NCI-H748 (cell line): ENCODE data around the gene FLNA.
A peak's percentile ranks its signal among the peaks of the same experiment; 100 is the strongest.

Source experiments
- DNase-seq: peaks from one replicate; lab custom pipeline; 2025; ENCODE audit not compliant: unreplicated experiment; lab: John Stamatoyannopoulos, UW

FLNA gene

DNA sequence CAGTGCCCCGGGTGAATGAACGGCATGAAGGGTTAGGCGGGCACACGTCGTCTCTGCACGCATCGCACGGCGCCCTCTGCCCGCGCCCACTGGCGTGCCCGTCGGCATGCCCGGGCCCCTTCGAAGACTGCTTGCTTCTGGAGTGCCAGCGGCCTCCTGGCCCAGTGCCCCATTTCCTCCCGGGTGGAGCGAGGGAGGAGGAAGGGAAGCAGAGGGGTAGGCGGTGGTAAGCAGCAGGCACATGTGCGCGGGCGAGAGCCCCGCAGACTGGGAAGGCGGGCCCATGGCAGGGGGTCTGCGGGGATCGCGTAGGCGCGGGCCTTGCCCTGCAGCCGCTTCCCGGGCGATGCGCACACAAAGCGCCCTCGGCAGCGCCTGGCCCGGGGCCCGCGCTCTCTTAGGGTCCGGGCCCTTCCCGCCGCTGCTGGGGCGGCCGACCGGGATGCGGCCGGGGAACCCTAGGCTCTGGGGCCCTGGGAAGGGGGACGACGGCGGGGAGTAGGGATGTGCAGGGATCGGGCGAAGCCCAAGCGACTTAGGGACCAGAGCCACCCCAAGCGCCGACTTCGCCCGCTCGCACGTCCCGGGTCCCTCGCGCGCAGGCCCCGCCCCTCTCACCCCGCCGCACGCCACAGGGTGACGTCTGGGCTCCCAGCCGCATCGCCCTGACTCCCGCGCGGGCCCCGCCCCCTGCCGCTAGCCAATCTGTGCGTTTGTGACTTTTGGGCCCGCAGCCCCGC, 3.8 kb upstream of the FLNA start:
- peak; percentile 69 for DNase-seq

DNA sequence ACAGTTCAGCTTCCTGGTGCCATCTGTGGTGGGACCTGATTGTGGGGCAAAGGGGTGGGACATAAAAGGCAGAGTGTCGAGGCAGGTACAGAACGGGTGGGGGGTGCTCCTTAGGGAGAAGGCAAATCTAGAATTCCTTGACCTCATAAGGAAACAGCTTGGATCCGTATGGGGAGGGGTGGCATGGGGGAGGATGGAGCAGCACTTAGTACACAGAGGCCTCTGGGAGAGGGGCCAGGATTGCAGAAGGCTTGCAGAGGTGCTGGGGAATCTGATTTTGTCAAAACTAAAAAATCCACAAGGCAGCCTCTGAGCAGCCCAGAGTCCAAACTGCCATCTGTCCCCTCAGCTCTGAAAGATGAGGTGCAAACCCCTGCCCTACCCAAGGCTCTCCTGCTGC, 2.3 kb upstream of the FLNA start:
- DNase-seq: no peak

DNA sequence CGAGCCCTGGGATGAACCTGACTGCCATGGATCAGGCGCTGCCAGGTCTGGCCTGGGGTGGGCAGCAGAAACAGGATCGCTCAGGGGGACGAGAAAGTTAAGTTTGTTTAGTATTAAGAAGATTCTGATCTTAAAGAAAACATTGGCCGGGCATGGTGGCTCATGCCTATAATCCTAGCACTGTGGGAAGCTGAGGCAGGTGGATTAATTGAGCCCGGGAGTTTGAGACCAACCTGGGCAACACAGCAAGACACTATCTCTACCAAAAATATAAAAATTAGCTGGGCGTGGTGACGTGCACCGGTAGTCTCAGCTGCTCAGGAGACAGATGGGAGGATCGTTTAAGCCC, 696 bp upstream of the FLNA start:
- DNase-seq: no peak

DNA sequence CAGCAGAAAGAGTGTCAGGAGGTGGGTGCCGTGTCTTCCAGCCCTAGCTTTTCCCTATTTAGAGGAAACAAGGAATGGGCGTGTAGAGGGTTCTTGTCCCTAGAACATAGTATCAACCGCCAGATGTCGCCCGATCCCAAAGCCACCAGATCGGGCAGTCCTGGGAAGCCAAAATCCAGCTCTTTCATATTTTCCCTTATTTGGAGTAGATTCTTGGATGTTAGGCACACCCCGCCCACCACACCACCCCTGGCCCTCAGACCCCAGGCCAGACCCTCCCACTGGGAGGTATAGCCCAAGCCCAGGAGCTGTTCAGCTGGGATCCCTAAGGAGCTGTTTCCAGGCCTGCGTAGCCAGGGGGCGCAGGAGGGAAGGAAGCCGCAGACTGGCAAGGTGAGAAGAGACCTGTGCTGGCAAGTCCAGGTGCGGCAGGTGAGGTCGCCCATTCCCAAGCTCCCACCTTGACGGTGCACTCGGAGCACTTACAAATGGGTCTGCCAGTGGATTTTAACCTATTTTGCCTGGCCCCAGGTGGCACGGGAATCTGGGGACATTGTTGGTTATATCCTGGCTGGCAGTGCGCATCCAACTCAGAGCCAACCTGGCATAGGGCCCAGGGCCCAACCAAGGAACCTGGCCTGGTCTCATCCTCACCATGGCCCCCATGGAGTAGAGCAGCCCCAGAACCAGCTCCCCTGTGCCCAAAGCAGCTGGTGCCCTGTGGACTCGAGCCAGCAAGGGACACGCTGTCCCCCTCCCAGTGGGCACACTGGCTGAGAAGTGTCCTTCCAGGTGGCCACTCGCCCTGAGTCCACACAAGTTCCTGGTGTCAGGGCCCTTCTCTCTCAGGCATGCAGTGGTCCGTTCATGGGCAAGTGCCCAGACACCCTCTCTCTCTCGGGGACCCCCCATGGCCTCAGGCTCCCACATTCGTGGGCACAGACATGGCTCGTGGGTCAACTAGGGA, 811 bp downstream of the FLNA start:
- peak; percentile 87 for DNase-seq

DNA sequence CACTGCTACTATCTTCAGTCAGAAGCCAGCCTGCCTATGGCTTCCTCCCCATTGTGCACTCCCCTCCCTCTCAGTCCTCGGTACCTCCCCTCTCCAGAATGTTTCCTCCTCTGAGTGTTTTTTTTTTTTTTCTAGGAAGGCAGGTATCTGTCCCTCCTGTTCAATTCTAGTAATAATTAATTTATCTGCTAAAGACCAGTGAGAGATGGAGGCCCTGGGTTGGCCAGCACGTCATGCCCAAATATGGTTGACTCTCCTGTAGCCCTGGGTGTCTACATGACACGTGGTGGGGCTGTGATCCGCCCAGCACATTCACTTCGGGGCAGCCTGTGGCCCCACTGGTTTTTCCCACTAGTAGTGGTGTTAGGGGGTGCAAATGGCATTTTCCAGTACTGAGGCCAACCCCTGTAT, 1.8 kb downstream of the FLNA start:
- no peak for DNase-seq

DNA sequence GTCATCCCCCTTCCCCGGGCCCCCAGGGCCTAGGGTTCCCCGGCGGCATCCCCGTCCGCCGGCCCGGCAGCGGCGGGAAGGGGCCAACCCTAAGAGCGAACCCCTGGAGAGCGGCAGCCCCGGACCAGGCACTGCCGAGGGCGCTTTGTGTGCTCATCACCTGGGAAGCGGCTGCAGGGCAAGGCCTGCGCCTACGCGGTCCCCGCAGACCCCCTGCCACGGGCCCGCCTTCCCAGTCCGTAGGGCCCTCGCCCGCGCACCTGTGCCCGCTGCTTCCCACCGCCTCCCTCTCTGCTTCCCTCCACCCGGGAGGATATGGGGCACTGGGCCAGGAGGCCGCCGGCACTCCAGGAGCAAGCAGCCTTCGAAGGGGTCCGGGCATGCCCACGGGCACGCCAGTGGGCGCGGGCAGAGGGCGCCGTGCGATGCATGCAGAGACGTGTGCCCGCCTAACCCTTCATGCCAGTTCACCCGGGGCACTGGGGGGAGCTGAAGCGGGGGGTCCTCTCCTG, 2.6 kb downstream of the FLNA start:
- peak; percentile 39 for DNase-seq

DNA sequence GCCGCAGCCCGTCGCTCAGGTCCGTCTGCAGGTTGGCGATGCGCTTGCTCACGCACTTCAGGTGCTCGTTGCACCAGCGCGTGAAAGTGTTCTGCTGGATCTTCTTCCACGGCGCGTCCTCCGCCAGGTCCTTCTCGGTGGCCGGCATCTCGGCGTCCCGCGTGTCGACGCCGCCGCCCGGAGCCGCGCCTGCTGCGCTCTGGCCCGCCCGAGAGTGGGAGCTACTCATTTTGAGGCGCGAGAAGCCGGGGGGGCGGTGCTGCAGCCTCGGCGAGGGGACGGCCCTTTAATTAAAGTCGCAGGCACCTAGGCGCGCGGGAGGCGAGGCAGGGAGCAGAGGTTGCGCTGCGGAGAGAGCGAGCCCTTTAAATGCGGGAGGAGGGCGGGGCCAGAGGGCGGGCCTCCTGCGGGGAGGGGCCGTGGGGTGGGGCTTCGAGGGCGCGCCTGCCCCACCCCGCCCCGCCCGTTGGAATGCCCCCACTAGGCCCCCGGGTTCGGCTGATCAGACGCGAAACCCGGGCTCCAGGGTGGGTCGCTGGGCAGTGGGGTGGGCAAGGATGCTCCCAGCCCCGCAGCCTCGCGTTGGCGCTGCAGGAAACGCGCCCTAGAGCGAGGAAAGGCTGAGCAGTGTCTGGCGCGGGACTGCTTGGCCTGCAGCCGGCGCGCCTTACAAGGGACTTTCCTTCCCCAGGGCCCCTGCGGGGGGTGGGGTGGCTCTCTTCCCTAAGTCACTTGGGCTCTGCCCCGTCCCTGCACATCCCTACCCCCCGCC, 3.2 kb downstream of the FLNA start:
- peak; percentile 95 for DNase-seq

DNA sequence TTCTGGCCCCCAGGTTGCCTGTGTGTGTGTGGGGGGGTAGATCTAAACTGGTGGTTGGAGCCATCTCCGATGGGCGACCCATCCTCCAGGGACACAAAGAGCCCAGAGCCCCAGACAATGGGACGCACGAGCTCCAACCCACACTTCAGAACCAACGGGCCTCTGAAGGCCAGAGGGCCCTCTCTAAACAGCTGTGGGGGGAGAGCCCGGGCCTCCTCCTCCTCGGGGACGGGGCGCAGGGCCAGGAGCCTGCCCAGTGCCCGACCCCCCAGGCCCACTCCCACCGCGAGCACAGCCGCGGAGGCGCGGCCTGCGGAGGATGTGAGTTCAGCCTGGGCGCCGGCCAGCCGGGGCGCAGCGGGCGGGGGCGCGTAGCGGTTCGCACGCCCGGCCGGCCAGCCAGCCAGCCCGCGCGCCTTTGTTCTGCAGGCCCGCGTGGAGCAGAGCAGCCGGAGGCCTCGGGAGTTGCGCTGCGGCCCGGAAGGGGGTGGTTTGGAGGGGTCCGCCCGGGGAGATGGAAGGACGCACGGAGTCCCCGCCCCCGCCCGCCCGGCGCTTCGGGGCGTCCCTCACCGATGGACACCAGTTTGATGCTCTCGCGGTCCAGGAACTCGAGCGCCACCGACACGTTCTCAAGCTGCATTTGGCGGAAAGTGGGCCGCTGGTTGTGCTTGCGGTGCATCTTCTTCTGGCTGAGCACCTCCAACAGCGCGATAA, 4.0 kb downstream of the FLNA start:
- DNase-seq: peak; percentile 51

DNA sequence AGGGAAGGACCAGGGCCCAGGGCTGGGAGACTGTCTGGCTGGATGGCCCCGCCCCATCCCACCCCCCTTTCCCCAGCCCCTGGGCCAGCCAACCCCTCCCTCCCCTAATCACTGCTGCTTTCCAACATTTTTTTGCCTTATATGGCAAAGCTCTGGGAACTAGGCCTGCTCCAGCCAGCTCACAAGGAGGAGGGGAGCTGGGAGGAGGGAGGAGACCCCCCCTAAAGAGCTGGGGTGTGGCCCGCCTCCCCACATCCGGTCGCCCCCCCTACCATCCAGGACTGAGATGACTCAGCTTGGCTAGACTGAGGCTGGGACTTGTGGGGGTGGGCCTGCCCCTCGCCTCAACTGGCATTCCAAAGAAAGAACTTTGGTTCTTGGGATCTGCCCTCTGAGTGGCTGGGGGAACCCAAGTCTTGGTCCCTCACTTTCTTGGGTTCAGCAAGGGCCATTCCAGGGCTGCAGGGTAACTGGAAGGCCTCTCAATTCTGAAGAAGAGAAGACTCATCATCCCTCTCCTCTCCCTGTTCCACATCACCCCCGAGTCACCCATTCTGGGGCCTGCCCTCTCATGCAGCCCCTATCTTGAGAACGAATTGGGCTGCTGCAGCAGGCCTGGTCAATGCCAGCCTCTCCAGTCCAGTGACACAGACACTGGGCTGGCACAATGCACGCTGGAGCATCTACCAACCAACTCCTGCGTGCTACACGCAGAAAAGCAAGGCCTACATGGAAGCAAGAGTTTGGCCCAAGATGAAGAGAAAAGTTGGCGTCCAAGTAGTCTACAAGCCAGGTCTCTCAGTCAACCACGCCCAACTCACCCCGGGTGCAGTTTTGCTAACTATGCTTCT, 4.8 kb downstream of the FLNA start:
- peak; percentile 82 for DNase-seq

DNA sequence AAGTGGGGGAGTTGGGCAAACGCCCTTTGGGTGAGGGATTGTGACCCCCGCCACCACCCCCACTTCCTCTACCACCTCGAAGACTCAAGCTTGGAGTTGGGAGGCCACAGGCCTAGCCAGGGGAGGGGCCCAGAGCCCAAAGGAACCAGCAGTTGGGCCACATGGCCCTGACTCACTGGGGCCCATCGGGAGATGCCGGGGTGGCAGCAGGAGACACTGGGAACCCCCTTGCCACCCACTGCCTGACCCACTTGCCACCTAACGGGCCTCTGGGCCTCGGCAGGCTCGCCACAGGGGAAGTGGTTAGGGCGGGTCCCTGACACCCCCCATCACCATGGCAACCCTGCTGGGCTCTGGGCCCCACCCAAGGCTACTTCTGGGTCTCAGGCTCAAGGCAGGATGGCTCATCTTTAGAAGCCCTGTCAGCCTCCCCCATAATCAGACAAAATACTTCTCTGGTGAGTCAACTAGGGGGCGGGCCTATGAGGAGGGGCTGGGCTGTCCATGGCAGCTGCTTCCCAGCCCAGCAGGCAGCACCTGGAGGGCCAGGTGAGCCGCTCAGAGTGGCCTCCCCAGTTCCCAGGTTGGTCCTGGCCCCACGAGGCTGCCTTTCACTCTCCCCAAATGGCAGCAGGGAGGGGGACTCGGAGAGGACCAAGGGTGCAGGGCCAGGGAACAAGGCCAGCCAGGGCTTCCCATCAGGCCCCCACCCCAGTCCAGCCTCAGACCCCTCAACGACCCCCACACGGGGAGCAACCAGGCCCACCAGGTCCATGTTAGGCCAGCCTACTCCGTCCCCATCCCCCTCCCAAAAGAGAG, 5.6 kb downstream of the FLNA start:
- DNase-seq: peak; percentile 61

DNA sequence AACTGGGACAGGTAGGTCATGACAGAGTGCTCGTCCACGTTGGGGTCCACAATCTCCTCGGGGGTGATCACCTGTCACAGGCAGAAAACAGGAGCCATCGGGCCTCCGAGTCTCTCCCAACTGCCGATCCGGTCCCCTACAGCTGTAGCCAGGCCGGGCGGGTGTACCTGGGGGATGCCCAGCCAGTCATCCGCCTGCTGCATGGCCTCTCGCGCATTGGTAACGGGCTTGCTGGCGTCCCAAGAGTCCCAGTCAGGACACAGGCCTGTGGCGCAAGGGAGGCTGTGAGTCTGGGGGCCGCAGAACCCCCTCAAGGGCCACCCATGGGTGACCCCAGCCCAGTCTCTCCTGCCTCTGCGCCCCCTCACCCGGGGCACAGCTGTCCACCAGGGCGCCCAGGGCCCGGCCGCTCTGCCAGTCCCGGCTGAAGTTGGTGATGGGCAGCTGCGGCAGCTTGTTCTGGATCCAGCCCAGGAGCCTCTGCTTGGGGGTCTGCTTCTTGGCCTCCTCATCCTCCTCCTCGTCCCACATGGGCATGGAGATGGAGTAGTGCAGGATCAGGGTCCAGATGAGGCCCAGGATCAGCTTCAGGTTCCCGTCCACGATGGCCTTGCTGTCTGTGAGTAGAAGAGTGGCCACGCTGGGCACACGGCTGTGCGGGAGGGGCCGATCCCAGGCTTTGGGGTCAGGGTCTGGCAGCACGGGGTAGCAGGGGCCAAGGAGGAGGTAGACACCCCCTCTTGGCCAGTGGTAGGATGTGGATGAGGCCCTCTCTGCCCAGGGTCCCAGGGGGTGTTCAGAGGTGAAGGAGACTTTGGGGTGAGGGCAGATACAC, 6.7 kb downstream of the FLNA start:
- DNase-seq: no peak

DNA sequence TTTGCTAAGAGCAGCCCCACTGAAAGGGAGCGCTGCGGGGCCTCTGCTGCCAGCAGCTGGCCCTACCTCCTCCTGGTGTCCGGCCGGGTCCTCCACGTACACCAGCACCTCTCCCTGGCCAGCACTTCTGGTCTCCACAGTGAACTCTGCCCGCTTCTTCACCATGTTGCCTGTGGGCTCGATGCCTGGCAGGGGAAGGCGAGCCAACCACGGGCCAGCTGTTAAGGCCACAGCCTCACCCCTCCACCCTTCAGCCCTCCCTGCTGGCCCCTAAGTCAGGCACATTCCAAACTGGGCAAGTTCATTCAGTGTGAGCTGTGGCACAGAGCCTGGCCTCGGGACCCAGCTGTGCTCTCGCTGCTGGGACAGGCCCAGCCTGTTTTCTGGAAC, 7.8 kb downstream of the FLNA start:
- DNase-seq: no peak

DNA sequence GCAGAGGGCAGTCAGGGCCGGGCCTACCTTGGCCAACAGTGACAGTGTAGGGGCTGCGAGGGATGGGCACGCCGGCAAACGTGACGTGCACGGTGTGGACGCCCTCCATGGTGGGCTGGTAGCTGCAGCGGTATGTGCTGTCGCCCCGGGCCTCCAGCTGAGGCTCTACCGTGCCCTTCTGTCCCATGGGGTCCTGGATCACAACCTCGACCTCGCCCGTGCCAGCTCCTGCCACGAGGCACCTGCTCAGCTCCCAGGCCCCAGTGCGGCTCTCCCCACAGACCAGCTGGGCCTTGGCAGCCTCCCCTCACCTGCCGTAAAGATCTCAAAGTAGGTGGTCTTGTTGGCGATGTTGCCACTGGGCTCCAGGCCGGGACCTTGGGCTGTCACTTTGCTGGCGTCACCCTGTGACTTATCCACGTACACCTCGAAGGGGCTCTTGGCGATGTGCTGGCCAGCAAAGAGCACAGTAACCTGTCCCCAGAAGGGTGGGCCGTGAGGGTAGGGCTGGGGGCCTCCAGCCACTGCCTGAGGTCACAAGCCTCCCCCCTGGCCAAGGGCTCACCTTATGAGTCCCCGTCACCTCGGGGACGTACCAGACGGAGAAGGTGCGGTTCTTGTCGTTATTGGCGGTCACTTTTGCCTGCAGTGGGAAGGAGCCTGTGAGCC, 8.3 kb downstream of the FLNA start:
- DNase-seq: no peak

DNA sequence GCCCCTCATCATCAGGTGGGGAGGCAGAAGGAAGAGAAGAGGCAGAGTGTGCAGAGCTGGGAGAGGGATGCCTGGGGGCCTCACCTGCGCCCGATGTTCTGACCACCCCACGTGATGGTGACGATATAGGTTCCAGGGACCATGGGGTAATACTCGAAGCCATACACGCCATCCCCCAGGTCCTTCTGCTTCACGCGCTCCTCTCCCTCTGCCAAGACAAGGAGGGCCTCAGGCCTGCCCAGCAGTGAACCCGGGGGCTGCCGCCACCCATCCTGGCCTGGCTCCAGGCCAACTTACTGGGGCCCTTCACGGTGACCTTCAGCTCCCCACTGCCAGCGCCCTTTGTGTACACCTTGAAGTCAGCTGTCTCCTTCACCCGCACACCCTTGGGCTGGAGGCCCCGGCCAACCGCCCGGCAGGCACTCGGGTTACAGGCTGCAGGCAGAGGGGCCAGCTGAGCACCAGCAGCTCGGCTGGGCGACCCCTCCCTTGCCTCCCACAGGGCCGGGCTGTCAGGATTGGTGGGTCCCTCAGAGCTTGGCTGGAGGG, 9.3 kb downstream of the FLNA start:
- DNase-seq: no peak

DNA sequence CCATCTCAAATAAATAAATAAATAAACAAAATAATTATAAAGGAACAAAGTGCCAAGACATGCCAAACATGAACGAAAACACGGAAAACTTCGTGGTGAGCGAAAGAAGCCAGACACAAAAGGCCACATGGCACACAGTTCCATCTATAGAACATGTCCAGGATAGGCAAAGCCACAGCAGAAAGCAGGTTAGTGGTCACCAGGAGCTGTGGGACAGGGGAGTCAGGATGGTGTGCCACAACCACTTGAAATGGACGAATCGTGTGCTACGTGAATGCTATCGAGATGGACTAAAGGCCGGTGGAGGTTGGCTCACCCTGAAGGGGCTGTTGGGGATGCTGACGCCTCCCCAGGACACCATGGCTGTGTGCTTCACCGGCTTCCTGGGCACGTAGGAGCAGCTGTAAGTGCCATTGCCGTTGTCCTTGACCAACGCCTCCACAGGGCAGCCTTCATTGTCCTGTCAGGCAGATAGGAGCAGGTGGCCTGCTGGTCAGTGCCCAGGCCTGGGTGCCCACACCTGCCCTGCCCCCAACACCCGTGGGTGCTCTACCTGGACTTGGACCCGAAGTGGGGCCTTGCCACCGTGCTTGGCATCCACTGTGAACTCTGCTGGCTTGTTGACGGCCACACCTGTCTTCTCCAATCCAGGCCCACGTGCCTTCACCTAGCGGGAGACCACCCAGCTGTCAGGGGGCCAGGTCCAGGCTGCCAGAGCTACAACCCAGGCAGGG, 10.6 kb downstream of the FLNA start:
- no peak for DNase-seq

DNA sequence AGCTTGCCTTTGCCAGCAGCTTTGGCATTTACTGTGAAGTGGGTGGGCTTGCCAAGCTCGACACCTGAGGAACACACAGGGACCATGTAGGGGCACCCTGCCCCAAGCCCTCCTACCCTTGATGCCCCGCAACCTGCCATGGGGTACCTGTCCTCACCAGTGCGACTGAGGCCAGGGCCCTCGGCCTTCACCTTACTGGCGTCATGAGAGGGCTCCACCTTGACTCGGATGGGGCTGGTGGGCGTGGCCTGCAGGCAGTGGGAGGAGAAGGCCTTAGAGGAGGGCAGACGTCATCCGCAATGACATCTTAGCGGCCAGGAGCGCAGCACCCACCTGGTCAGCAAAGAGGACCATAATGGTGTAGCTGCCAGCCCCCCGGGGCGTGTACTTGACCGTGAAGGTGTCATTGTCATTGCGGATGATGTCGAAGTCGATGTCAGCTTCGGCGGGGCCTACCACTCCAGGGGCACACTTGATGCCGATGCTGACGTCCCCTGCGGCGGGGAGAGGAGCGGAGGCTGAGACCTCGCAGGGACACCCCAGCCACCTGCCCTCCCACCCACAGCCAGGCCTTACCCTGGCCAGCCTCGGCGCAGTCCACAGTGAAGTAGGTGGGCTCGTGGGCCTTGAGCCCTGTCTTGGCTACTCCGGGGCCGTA, 12.2 kb downstream of the FLNA start:
- DNase-seq: no peak
